ENCODE data around the gene CLNS1A.

DNA sequence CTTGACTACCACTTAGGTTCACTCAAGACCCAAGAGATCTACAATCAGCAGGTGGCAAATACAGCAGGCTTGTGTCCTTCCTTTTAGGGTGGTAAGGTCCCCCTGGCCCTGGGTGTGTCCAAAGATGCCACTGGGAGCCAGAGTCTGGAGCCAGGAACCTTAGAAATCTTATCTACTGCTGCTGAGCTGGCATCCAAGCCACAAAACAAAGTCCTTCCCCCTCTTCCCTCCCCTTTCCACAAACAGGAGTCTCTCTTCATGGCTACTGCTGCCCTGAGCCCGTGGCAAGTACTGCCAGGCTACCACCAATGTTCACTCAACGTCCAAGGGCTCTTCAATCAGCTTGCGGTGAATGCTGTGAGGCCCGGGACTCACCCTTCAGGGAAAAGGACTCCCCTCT is 69.3 kb downstream of the CLNS1A start:
- TF ChIP-seq, protein P1, sequence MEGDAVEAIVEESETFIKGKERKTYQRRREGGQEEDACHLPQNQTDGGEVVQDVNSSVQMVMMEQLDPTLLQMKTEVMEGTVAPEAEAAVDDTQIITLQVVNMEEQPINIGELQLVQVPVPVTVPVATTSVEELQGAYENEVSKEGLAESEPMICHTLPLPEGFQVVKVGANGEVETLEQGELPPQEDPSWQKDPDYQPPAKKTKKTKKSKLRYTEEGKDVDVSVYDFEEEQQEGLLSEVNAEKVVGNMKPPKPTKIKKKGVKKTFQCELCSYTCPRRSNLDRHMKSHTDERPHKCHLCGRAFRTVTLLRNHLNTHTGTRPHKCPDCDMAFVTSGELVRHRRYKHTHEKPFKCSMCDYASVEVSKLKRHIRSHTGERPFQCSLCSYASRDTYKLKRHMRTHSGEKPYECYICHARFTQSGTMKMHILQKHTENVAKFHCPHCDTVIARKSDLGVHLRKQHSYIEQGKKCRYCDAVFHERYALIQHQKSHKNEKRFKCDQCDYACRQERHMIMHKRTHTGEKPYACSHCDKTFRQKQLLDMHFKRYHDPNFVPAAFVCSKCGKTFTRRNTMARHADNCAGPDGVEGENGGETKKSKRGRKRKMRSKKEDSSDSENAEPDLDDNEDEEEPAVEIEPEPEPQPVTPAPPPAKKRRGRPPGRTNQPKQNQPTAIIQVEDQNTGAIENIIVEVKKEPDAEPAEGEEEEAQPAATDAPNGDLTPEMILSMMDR (IDR thresholded peaks at IDR 0.05): no peak
- no peak for TF ChIP-seq POLR2A (IDR thresholded peaks at IDR 0.05)
